DMS 273 treated with DMSO at 0.1 percent for 48 hours (cell line): ENCODE measurements around the gene RGPD8.

Experiments
- DNase-seq: peaks from one replicate; lab custom pipeline; 2025; lab: John Stamatoyannopoulos, UW

RGPD8 gene

DNA sequence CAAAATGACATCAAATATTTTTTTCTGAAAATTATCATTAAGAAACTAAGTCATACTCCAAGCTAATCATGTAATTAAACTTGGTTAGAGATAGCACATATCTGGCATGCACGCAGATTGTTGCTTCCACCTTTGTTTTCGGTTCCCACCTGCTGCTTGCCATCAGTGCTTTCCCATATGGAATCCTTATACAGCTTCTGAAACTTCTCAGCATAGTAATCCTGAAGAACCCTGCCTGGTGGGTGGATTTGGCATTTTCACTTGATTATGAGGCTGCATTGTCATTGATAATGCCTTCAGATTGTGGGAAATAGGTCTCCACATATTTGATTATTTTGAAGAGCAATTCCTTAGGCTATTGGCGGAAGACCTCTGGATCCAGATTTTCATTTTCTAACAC is 110.5 kb downstream of the RGPD8 start:
- DNase-seq = no peak

DNA sequence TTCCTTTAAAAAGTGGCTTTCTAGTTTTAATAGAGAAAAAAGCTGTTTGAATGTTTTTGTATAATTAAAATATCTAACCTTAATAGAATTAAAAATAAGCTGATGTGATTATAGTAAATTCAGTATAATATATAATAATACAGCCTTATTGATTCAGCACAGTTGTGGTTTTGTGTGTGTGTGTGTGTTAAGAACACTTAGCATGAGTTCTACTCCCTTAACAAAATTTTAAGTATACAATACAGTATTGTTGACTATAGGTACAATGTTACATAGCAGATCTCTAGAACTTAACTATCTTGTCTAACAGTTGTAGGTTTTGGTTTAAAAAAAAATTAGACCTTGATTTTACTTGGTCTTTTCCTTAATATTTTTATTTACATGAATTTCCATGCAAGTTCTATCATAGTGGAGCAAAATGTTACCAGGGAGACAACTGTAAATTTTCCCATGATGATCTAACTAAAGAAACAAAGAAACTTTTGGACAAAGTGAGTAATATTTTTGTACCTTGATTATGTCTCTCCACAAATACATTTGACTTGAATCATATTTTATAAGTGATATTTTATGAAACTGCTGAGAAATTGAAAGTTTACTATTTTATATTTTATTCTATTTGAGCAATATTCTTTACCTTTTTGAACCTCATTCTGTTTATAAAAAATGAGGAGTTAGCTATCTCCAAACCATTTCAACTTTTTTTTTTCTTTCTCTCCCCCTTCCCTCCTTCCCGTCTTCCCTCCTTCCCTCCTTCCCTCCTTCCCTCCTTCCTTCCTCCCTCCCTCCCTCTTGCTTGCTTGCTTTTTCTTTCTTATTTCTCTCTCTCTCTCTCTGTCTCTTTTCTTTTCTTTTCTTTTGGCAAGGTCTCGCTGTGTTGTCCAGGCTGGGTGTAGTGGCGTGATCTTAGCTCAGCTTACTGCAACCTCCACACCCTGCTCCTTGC is 111.8 kb downstream of the RGPD8 start:
- DNase-seq = no peak
